ENCODE results near the gene CNTROB. TPM values are rescaled to one million over a fixed set of nuclear protein-coding genes. Genes with fewer than 3 reads are reported as not detected.

Gene CNTROB
- polyA plus RNA-seq, 1 donor from 2014 or later = 48.7 TPM

DNA sequence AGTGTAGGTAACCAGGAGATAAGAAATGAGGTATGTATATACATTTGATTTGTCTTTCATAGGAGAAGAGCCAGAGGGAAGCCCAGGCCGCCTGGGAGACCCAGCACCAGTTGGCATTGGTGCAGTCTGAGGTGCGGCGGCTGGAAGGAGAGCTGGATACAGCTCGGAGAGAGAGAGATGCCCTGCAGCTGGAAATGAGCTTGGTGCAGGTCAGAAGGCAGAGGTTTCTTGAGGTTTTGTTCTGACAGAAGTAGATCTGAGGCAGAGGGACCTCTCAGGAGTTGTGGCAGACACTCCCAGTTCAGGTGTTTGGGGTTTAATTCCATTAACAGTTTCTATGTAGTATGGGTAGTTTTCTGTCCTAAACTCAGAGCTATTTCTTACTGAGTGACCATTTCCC is 8.0 kb downstream of the CNTROB start:
- no peak overlapping the region for H3K4me2 ChIP-seq (ENCODE audit: low read length)
- H3K9ac ChIP-seq (ENCODE audit: low read length) = no peak overlapping the region
- TF ChIP-seq REST (IDR thresholded peaks at IDR 0.05; ENCODE audit: borderline replicate concordance) (no peak), POLR2AphosphoS5 (IDR thresholded peaks at IDR 0.05) (no peak), CTCF (IDR thresholded peaks at IDR 0.05; ENCODE audit: poor library complexity, severe bottlenecking) (no peak), EZH2 (IDR thresholded peaks at IDR 0.05; ENCODE audit: borderline replicate concordance, insufficient read depth, low read length, poor library complexity, severe bottlenecking) (no peak), RAD21 (conservative IDR thresholded peaks at IDR 0.05) (no peak), MXI1 (conservative IDR thresholded peaks at IDR 0.05; ENCODE audit: poor library complexity, severe bottlenecking) (no peak), TAF1 (IDR thresholded peaks at IDR 0.05; ENCODE audit: low read depth) (no peak), SMC3 (conservative IDR thresholded peaks at IDR 0.05; ENCODE audit: poor library complexity) (no peak), EP300 (conservative IDR thresholded peaks at IDR 0.05; ENCODE audit: poor library complexity, severe bottlenecking) (no peak)
- H3K36me3 ChIP-seq (ENCODE audit: insufficient read depth, low read length) = peaks cover 13% of the 10 kb centered on the region
- H3F3A ChIP-seq (ENCODE audit: insufficient read depth, low read length, poor library complexity, severe bottlenecking) = no peaks in the 10 kb centered on the region
- no peaks in the 10 kb centered on the region for H3K79me2 ChIP-seq (replicated peaks; ENCODE audit: insufficient read depth, low read length)
- H4K20me1 ChIP-seq (ENCODE audit: insufficient read depth) = no peaks in the 10 kb centered on the region
- H3K27ac ChIP-seq (ENCODE audit: low read length) = no peak overlapping the region
- no peak overlapping the region for H2AFZ ChIP-seq (ENCODE audit: low read depth, low read length)
- H3K4me3 ChIP-seq (ENCODE audit: low read length) = no peak overlapping the region
- H3K9me2 ChIP-seq (ENCODE audit: insufficient read depth, low read length) = no peaks in the 10 kb centered on the region
- no peaks in the 10 kb centered on the region for H3K27me3 ChIP-seq (ENCODE audit: insufficient read depth, low read depth, low read length)
- H3K9me3 ChIP-seq (ENCODE audit: low read length) = no peaks in the 10 kb centered on the region

- Histone ChIP-seq H4K20me1 (ENCODE audit: insufficient read depth) (no peaks in the 10 kb centered on the region), H3F3A (ENCODE audit: insufficient read depth, low read length, poor library complexity, severe bottlenecking) (no peaks in the 10 kb centered on the region), H3K9me2 (ENCODE audit: insufficient read depth, low read length) (no peaks in the 10 kb centered on the region), H3K36me3 (ENCODE audit: insufficient read depth, low read length) (peaks cover 13% of the 10 kb centered on the region), H2AFZ (ENCODE audit: low read depth, low read length) (no peak overlapping the region), H3K9ac (ENCODE audit: low read length) (no peak overlapping the region), H3K9me3 (ENCODE audit: low read length) (no peaks in the 10 kb centered on the region), H3K27me3 (ENCODE audit: insufficient read depth, low read depth, low read length) (no peaks in the 10 kb centered on the region), H3K79me2 (replicated peaks; ENCODE audit: insufficient read depth, low read length) (no peaks in the 10 kb centered on the region), H3K4me3 (ENCODE audit: low read length) (no peak overlapping the region), H3K27ac (ENCODE audit: low read length) (no peak overlapping the region), H3K4me2 (ENCODE audit: low read length) (no peak overlapping the region)
- TF ChIP-seq REST (IDR thresholded peaks at IDR 0.05; ENCODE audit: borderline replicate concordance) = no peak
- TF ChIP-seq SMC3 (conservative IDR thresholded peaks at IDR 0.05; ENCODE audit: poor library complexity) = no peak
- TF ChIP-seq EZH2 (IDR thresholded peaks at IDR 0.05; ENCODE audit: borderline replicate concordance, insufficient read depth, low read length, poor library complexity, severe bottlenecking) = no peak
- TF ChIP-seq MXI1 (conservative IDR thresholded peaks at IDR 0.05; ENCODE audit: poor library complexity, severe bottlenecking) = no peak
- TF ChIP-seq POLR2AphosphoS5 (IDR thresholded peaks at IDR 0.05) = no peak
- TF ChIP-seq RAD21 (conservative IDR thresholded peaks at IDR 0.05) = no peak
- no peak for TF ChIP-seq CTCF (IDR thresholded peaks at IDR 0.05; ENCODE audit: poor library complexity, severe bottlenecking)
- no peak for TF ChIP-seq EP300 (conservative IDR thresholded peaks at IDR 0.05; ENCODE audit: poor library complexity, severe bottlenecking)
- no peak for TF ChIP-seq TAF1 (IDR thresholded peaks at IDR 0.05; ENCODE audit: low read depth)
Observed at GRCh38 chr17:7940743-7941142, 8.7 kb downstream of the CNTROB start.

Measured in neural cell (in vitro differentiated cells).